ENCODE results near the gene EFCAB11.

The EFCAB11 gene

GRCh38 chr14:89833120-89833532 lies 121.4 kb downstream of the EFCAB11 start:
- Histone ChIP-seq H3K9ac (ENCODE audit: low read depth, low read length, poor library complexity, severe bottlenecking) (no peak overlapping the region), H3K79me2 (ENCODE audit: insufficient read depth, low read length) (no peaks in the 10 kb centered on the region), H2AFZ (ENCODE audit: low read length) (no peak overlapping the region), H3K27me3 (ENCODE audit: insufficient read depth, low read length, poor library complexity, severe bottlenecking) (no peaks in the 10 kb centered on the region), H3K4me1 (ENCODE audit: insufficient read depth, low read length, poor library complexity, severe bottlenecking) (no peaks in the 10 kb centered on the region), H4K20me1 (ENCODE audit: insufficient read depth, low read length, poor library complexity, severe bottlenecking) (no peaks in the 10 kb centered on the region), H3K4me2 (ENCODE audit: low read depth, low read length, poor library complexity, severe bottlenecking) (no peak overlapping the region), H3K4me3 (ENCODE audit: low read length, poor library complexity, severe bottlenecking) (no peak overlapping the region), H3K36me3 (ENCODE audit: insufficient read depth, low read length) (no peaks in the 10 kb centered on the region; the same call in 1 of the 2 replicates), H3F3A (ENCODE audit: low read depth) (no peaks in the 10 kb centered on the region), H3K9me3 (ENCODE audit: insufficient read depth, low read depth, low read length) (no peaks in the 10 kb centered on the region), H3K9me2 (replicated peaks; ENCODE audit: low read depth, low read length) (no peaks in the 10 kb centered on the region)
- TF ChIP-seq CTCF (conservative IDR thresholded peaks at IDR 0.05; ENCODE audit: low read length) (no peak), EZH2phosphoT487 (IDR thresholded peaks at IDR 0.05; ENCODE audit: borderline replicate concordance) (no peak)

- no peak overlapping the region for H3K9ac ChIP-seq (ENCODE audit: low read depth, low read length, poor library complexity, severe bottlenecking)
- H3K4me2 ChIP-seq (ENCODE audit: low read depth, low read length, poor library complexity, severe bottlenecking) = no peak overlapping the region
- no peak overlapping the region for H2AFZ ChIP-seq (ENCODE audit: low read length)
- no peak overlapping the region for H3K4me3 ChIP-seq (ENCODE audit: low read length, poor library complexity, severe bottlenecking)
- H3K79me2 ChIP-seq (ENCODE audit: insufficient read depth, low read length) = no peaks in the 10 kb centered on the region
- no peaks in the 10 kb centered on the region for H3K36me3 ChIP-seq (ENCODE audit: insufficient read depth, low read length)
- H3K9me2 ChIP-seq (replicated peaks; ENCODE audit: low read depth, low read length) = no peaks in the 10 kb centered on the region
- no peaks in the 10 kb centered on the region for H4K20me1 ChIP-seq (ENCODE audit: insufficient read depth, low read length, poor library complexity, severe bottlenecking)
- H3K27me3 ChIP-seq (ENCODE audit: insufficient read depth, low read length, poor library complexity, severe bottlenecking) = no peaks in the 10 kb centered on the region
- H3F3A ChIP-seq (ENCODE audit: low read depth) = no peaks in the 10 kb centered on the region
- peaks cover 21% of the 10 kb centered on the region for H3K4me1 ChIP-seq (ENCODE audit: insufficient read depth, low read length, poor library complexity, severe bottlenecking)
- TF ChIP-seq EZH2phosphoT487 (IDR thresholded peaks at IDR 0.05; ENCODE audit: borderline replicate concordance) = no peak
- TF ChIP-seq CTCF (conservative IDR thresholded peaks at IDR 0.05; ENCODE audit: low read length) = no peak
- H3K9me3 ChIP-seq (ENCODE audit: insufficient read depth, low read depth, low read length) = no peaks in the 10 kb centered on the region
Measured at GRCh38 chr14:89828471-89829165, 125.9 kb downstream of the EFCAB11 start.

GRCh38 chr14:89827265-89827664 lies 127.3 kb downstream of the EFCAB11 start:
- no peaks in the 10 kb centered on the region for H3K79me2 ChIP-seq (ENCODE audit: insufficient read depth, low read length)
- H3K4me1 ChIP-seq (ENCODE audit: insufficient read depth, low read length, poor library complexity, severe bottlenecking) = peaks cover 21% of the 10 kb centered on the region
- H3K4me3 ChIP-seq (ENCODE audit: low read length, poor library complexity, severe bottlenecking) = no peak overlapping the region
- no peaks in the 10 kb centered on the region for H4K20me1 ChIP-seq (ENCODE audit: insufficient read depth, low read length, poor library complexity, severe bottlenecking)
- TF ChIP-seq CTCF (conservative IDR thresholded peaks at IDR 0.05; ENCODE audit: low read length) (no peak), EZH2phosphoT487 (IDR thresholded peaks at IDR 0.05; ENCODE audit: borderline replicate concordance) (no peak)
- no peak overlapping the region for H2AFZ ChIP-seq (ENCODE audit: low read length)
- no peaks in the 10 kb centered on the region for H3K36me3 ChIP-seq (ENCODE audit: insufficient read depth, low read length)
- H3K9ac ChIP-seq (ENCODE audit: low read depth, low read length, poor library complexity, severe bottlenecking) = no peak overlapping the region
- no peaks in the 10 kb centered on the region for H3F3A ChIP-seq (ENCODE audit: low read depth)
- H3K9me3 ChIP-seq (ENCODE audit: insufficient read depth, low read depth, low read length) = no peaks in the 10 kb centered on the region
- H3K27me3 ChIP-seq (ENCODE audit: insufficient read depth, low read length, poor library complexity, severe bottlenecking) = no peaks in the 10 kb centered on the region
- H3K9me2 ChIP-seq (replicated peaks; ENCODE audit: low read depth, low read length) = no peaks in the 10 kb centered on the region
- H3K4me2 ChIP-seq (ENCODE audit: low read depth, low read length, poor library complexity, severe bottlenecking) = no peak overlapping the region
